Fibroblast of lung (primary cell): ENCODE measurements around the gene HSF2BP.
"Not testable (repeated sequence)": the region's sequence is repeated elsewhere in the genome, so short reads cannot be mapped to it uniquely, and the experiment has no call there.

ENCODE experiments used
- EZH2 ChIP-seq: IDR thresholded peaks from 2 replicates; pipeline ENCODE4 v1.5.1; 2012; ENCODE audit warnings: low read length, control low read depth, mild to moderate bottlenecking; ENCODE audit errors: missing control alignments
- TF ChIP-seq, protein P1 (sequence below), 2 donors: IDR thresholded peaks in 1 of 2; conservative IDR thresholded peaks in 1 of 2; 1 replicate in 1 of 2; 2 replicates in 1 of 2; pipeline ENCODE4 v1.5.1; 2011 to 2012; ENCODE audit warnings: low read length in 2 of 2, control low read depth in 1 of 2, inconsistent platforms in 1 of 2, low read depth in 1 of 2, mild to moderate bottlenecking in 1 of 2

DNA sequence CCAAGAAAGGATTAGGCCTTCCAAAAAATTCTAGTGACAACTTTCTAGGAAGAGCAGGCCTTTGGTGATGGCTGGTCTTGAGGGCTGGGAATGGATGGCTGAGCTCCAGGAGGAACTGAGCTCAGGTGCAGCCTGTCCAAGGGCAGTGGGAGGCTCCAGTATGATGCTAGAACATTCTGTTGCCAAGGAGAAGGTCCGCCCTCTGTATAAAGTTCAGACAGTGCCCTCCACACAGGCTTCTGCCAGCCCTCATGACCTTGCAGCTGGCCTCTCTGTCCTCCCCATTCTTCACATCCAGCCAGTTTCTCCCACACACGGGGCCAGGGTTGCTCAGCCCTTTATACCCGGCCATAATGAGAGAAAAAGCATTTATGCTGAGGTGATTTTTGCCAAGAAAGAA is 146.3 kb downstream of the HSF2BP start:
- TF ChIP-seq, protein P1, sequence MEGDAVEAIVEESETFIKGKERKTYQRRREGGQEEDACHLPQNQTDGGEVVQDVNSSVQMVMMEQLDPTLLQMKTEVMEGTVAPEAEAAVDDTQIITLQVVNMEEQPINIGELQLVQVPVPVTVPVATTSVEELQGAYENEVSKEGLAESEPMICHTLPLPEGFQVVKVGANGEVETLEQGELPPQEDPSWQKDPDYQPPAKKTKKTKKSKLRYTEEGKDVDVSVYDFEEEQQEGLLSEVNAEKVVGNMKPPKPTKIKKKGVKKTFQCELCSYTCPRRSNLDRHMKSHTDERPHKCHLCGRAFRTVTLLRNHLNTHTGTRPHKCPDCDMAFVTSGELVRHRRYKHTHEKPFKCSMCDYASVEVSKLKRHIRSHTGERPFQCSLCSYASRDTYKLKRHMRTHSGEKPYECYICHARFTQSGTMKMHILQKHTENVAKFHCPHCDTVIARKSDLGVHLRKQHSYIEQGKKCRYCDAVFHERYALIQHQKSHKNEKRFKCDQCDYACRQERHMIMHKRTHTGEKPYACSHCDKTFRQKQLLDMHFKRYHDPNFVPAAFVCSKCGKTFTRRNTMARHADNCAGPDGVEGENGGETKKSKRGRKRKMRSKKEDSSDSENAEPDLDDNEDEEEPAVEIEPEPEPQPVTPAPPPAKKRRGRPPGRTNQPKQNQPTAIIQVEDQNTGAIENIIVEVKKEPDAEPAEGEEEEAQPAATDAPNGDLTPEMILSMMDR (conservative IDR thresholded peaks at IDR 0.05 in 1 of 2, IDR thresholded peaks at IDR 0.05 in 1 of 2; ENCODE audit: low read depth in 1 of 2, low read length in 2 of 2), result not testable (repeated sequence)
- TF ChIP-seq EZH2, result not testable (repeated sequence)
